ENCODE data around the gene FCSK.
"Not testable (repeated sequence)": the region's sequence is repeated elsewhere in the genome, so short reads cannot be mapped to it uniquely, and the experiment has no call there.

The FCSK gene

GRCh38 chr16:70454222-70455034 is at the start of gene FCSK:
TSS of gene FCSK (plus strand) at chr16:70454595. CDS start at chr16:70463191, 8,596 bp downstream.
- no peak for TF ChIP-seq JUND (IDR thresholded peaks at IDR 0.05; ENCODE audit: low read depth)
- peak; percentile 77 to 91 for DNase-seq (ENCODE audit: low read depth in 1 of 2, low spot score in 1 of 2)
- in situ Hi-C loops (cut with HindIII; ENCODE audit: low pct_unique_long_range_greater_than_20kb, low sequenced_read_pairs), result no loop called here

- in situ Hi-C loops (cut with HindIII; ENCODE audit: low pct_unique_long_range_greater_than_20kb, low sequenced_read_pairs); DNase-seq (ENCODE audit: low read depth in 1 of 2, low spot score in 1 of 2): not testable (repeated sequence)
These were observed 48.3 kb upstream of the FCSK start for GRCh38 chr16:70406104-70406503.

GRCh38 chr16:70407811-70408274 is 46.6 kb upstream of the FCSK start:
- in situ Hi-C loops (cut with HindIII; ENCODE audit: low pct_unique_long_range_greater_than_20kb, low sequenced_read_pairs), result no loop called here
- TF ChIP-seq JUND (IDR thresholded peaks at IDR 0.05; ENCODE audit: low read depth), result no peak
- DNase-seq (ENCODE audit: low read depth in 1 of 2, low spot score in 1 of 2), result no peak

GRCh38 chr16:70410734-70411133 is 43.7 kb upstream of the FCSK start:
- in situ Hi-C loops (cut with HindIII; ENCODE audit: low pct_unique_long_range_greater_than_20kb, low sequenced_read_pairs), result no loop called here
- TF ChIP-seq JUND (IDR thresholded peaks at IDR 0.05; ENCODE audit: low read depth), result no peak
- no peak for DNase-seq (ENCODE audit: low read depth in 1 of 2, low spot score in 1 of 2)

- no peak for TF ChIP-seq JUND (IDR thresholded peaks at IDR 0.05; ENCODE audit: low read depth)
- in situ Hi-C loops (cut with HindIII; ENCODE audit: low pct_unique_long_range_greater_than_20kb, low sequenced_read_pairs), result no loop called here
- DNase-seq (ENCODE audit: low read depth in 1 of 2, low spot score in 1 of 2), result no peak
These were observed 42.0 kb upstream of the FCSK start for GRCh38 chr16:70412385-70412784.

- in situ Hi-C loops (cut with HindIII; ENCODE audit: low pct_unique_long_range_greater_than_20kb, low sequenced_read_pairs); DNase-seq (ENCODE audit: low read depth in 1 of 2, low spot score in 1 of 2): not testable (repeated sequence)
These were observed 40.8 kb upstream of the FCSK start for GRCh38 chr16:70413572-70413971.

- no peak for DNase-seq (ENCODE audit: low read depth in 1 of 2, low spot score in 1 of 2)
- no peak for TF ChIP-seq JUND (IDR thresholded peaks at IDR 0.05; ENCODE audit: low read depth)
- in situ Hi-C loops (cut with HindIII; ENCODE audit: low pct_unique_long_range_greater_than_20kb, low sequenced_read_pairs), result no loop called here
These were observed 37.4 kb upstream of the FCSK start for GRCh38 chr16:70416748-70417616.

GRCh38 chr16:70417661-70418060 is 36.7 kb upstream of the FCSK start:
- in situ Hi-C loops (cut with HindIII; ENCODE audit: low pct_unique_long_range_greater_than_20kb, low sequenced_read_pairs), result no loop called here
- no peak for TF ChIP-seq JUND (IDR thresholded peaks at IDR 0.05; ENCODE audit: low read depth)
- no peak for DNase-seq (ENCODE audit: low read depth in 1 of 2, low spot score in 1 of 2)

GRCh38 chr16:70418274-70418992 is 36.0 kb upstream of the FCSK start:
- no peak for DNase-seq (ENCODE audit: low read depth in 1 of 2, low spot score in 1 of 2)
- in situ Hi-C loops (cut with HindIII; ENCODE audit: low pct_unique_long_range_greater_than_20kb, low sequenced_read_pairs), result no loop called here
- no peak for TF ChIP-seq JUND (IDR thresholded peaks at IDR 0.05; ENCODE audit: low read depth)

GRCh38 chr16:70418993-70419318 is 35.4 kb upstream of the FCSK start:
- in situ Hi-C loops (cut with HindIII; ENCODE audit: low pct_unique_long_range_greater_than_20kb, low sequenced_read_pairs), result no loop called here
- TF ChIP-seq JUND (IDR thresholded peaks at IDR 0.05; ENCODE audit: low read depth), result no peak
- DNase-seq (ENCODE audit: low read depth in 1 of 2, low spot score in 1 of 2), result no peak

GRCh38 chr16:70419384-70420327 is 34.7 kb upstream of the FCSK start:
- DNase-seq (ENCODE audit: low read depth in 1 of 2, low spot score in 1 of 2), result no peak
- no peak for TF ChIP-seq JUND (IDR thresholded peaks at IDR 0.05; ENCODE audit: low read depth)
- in situ Hi-C loops (cut with HindIII; ENCODE audit: low pct_unique_long_range_greater_than_20kb, low sequenced_read_pairs), result no loop called here

- no peak for DNase-seq (ENCODE audit: low read depth in 1 of 2, low spot score in 1 of 2)
- no peak for TF ChIP-seq JUND (IDR thresholded peaks at IDR 0.05; ENCODE audit: low read depth)
- in situ Hi-C loops (cut with HindIII; ENCODE audit: low pct_unique_long_range_greater_than_20kb, low sequenced_read_pairs), result no loop called here
These were observed 33.4 kb upstream of the FCSK start for GRCh38 chr16:70421014-70421413.
